SW480 (cell line): ENCODE results near the gene PELO.

ENCODE experiments used
- DNase-seq: peaks from one replicate; pipeline ENCODE4 v3.0.0-alpha.2; 2016; ENCODE audit warnings: low spot score

PELO gene

DNA sequence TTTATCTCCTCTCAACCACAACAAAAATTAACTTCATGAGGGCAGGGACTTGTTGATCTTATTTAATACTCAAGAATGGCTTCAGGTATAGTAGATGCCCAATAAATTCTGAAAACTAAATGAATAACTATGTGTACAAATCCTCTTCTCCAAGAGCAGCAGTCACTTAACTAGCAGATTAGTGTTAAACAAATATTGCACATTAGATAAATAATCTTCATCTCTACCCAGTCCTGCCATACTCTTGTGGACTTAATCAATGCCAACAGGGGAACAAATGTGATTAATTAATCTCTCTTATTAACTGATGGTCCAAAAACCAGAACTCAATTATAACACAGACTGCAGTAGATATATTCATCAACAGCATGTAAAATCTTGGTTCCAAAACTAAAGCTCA, 15.0 kb upstream of the PELO start:
- no peak for DNase-seq

DNA sequence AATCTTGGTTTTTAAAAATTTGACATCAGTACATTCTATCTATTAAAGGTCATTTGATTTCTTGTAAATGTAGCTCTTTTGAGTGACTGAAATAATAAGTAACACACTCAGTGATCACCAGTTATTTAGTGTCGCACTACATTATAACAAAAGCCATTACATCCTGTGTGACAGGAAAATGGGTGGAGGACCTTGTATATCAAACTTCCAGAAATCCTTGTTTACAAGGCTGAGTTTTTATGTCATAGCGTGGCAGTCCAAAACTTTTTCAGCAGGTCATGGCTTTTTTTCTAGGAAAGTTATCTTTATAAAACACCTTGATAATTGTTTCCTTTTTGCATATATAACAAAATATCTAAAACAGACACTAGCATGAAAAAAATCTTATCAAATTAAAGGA, 14.4 kb upstream of the PELO start:
- DNase-seq: no peak

DNA sequence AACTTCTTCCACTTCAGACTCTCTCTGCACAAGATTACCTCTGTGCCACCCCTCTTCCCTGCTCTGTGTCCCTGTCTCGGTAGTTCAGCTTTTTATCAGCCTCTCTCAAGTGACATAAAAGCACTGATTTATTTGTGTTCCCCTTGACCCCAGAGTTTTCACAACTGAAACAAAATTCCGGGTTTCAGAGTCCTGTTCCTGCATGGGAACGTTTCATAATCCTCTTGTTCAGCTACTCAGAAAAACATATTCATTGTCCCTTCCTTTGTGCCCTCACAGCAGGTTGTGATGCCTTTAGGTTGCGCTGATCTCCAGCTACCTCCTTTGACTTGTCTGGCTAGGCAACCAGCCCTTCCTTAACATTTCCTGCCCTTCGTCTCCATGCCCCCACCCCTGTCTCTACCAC, 13.7 kb upstream of the PELO start:
- no peak for DNase-seq

DNA sequence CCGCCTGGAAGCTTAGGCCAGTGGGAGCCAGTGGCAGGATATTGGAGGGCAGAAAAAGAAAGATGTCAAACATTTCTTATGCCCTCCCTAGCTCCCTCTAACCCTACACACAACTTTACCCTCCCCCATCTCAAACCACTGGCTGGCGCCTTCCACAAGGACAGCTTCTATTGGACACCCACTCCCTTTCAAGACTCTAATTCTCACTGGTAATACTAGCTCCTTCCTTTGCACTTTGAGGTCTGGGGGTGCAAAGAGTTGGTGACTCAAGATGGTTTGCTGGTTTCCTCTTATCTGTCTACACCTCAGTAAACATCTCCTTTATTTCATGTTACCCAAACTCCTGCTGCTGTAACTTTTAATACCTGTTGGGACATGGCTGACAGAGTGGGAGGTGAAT, 11.6 kb upstream of the PELO start:
- no peak for DNase-seq

DNA sequence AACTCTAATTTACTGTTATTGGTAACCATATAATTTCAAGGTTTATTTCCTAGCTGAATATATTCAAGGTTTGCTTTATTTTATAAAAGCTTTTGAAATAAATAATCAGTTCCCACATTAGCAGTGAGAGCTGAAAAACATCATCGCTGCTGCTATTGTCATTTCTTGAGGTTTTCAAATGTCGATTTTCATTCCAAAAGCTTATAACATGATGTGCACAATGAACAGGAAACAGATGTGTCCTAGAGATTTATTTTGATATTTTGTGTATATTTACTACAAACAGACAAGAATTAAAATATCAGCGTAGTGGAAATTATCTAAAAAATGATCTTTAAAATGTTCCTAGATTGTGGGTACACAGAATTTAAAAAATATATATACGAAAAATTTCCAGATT, 10.5 kb upstream of the PELO start:
- DNase-seq: no peak

DNA sequence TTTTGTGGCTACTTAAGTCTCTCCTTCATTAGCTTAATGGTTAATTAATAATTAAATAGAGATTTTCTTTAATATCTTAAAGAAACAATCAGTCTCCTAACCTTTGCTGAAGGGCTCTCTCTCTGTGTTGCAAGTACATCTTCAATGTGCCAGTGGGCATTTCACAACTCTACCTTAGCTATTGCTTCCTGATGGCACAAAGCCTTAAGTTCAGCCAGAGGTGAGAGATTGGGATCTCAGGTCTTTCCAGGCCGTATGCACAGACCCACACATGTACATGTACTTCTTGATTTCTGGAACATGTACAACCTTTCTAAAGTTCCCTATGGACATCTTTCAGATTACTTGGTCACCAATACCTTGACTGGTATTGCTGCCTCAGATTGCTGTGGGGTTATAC, 8.9 kb upstream of the PELO start:
- no peak for DNase-seq

DNA sequence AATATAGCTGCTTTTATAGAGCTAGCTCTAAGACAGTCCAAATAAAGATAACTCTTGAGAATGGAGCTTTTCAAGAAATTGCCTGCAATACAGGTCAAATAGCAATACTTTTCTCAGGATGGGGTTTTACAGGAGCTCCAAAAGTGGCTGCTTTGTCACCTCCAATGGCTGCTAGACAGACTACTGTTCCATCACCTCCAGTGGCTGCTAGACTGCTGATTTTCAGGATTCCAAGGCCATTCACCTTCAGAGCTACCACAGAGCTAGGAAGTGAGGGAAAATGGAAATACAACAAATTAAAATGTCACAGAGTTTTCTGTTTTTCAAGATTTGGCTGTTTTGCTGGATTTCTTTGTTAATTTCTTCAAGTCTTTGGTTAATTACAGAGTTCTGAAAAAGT, 8.5 kb upstream of the PELO start:
- DNase-seq: no peak

DNA sequence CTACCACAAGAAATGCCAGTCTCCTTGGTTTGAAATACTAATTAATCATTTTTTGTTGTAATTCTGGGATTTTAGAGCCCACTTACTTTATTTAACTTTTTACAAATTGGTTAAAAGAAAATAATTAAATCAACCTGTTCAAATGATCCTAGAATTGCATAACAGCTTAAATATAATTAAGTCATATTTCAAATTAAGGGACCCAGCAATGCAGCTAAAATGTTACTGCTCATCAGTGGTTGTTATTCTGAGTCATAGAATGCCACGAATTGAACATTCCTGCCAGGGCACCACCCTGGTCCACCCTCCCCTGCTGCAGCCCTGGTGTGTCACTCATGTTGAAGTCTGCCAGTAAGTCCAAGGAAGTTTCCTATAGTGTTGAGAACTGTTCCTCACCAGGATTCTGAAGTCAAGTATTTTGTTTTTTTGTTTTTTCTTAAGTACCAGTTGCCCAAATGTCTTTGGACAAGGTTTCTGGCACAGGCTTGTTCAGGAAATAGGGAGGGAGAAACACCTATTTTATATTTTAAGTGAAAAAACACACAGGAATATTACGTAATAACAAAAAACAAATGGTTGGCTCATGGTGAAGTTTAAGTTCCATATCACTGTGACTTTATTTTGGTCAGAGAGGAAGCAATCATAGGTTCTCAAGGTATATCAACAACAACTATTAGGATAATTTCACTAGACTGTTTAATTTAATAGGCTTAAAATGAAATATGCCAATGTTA, 4.3 kb upstream of the PELO start:
- DNase-seq: peak; percentile 70

DNA sequence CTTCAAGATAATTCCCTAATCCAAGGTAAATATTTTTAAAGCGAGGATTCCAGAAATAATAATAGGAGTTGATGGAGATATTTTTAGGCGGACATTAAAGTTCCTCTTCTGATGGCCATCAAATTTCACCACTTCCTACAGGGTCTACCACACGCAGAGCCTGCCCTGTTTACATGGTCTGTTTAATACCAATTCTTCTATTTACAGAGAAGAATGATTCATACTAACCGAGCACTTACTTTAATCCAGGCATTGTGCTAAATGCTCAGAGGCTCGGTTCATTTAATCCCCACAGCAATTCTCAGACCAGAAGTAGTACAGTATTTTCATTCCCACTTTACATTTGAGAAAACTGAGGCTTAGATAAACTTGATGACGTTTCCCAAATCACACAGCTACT, 3.0 kb upstream of the PELO start:
- no peak for DNase-seq

DNA sequence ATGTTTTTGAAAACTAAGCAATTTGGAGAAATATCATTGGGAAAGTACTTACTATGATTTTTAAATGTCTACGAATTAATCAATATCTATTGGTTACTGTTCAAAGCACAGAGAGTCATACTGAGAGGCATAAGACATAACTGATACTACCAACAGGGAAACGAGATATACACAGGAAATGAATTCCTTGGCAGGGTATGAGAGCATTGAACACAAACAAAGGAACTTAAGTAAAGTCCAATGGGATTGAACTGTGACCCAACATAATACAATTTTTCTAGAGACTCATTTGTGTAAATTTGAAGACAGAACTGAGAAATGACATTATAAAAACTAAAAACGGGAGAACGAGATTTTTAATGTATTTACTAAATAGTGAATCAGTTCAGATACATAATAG, 1.3 kb upstream of the PELO start:
- DNase-seq: no peak

DNA sequence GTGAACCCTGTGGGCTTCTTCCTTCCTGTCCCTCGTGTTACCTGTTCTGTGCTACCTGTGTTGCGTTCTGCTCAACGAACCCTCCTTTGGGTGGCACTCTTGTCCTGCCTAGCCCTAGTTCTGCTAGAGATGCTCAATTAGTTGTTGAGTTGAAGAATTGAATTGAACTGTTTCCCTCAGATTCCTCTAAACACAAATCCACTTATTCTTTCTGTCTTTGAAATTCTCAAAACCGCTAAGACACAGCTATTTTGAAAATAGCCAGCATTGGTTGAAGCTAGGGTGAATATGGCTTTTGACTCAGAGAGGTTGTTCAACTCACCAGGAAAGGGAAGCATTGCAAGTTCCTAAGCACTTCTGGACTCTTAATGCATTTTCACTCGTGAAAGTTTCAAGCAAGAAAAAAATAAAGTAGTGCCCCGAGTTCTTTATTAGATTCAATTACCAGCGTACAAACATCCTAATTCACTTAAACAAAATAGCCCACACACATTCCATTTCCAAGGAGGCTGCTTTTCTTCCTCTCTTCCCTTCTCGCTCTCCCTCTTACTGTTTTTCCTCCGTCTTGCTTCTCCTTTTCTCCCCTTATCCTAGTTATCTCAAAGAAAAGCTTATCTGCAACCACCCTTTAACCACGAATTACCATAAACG, 642 bp upstream of the PELO start:
- peak; percentile 79 for DNase-seq

DNA sequence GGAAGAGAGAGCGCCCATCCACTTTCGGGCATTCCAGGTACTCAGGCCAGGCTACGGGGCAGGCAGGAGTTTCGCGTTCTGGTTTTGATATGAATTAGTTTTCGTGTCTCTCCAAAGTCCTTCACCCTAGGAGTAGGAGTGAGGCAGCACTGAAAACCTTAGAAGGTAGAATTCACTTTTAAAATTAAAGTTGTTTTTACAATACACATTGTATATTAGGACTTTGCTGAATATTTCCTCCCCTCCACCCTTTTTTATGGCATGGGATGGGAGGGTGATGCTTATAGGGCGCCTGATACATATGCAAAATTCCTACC, 747 bp downstream of the PELO start:
- DNase-seq: no peak

DNA sequence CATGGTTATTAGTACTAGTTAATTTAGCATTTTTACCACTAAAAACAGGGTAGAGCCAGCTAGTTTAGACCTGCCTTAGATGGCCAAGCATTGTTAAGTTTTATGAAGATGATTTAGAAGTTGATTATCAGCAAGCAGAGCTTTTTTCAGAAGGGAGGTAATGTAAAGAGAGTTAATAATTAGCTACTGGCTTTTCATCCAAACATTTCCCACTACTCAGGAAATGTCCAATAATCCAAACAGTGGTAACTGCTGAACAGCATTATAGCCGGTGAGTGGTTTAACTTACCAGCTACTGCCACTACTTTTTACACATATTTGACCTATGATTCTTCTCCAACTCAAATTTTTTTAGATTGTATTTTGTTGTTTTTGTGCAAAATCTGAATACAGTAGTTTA, 1.7 kb downstream of the PELO start:
- DNase-seq: peak; percentile 27

DNA sequence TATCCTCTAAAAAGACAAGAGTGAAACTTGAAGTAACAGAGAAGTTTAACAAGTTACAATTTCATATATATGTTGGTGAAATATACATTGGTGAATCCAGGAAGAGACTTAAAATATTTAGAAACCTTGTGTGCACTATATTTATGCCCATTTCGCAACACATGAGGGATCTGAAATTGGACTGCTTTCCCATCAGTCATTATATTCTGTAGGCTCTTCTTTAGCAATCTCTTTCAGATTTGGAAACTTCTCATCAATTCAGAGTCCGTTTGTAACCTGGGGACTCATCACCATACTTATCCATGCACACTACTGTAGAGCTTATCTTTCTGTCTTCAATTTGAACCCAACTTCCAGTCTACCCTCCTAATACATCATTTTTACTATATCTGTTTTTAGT, 2.1 kb downstream of the PELO start:
- no peak for DNase-seq

DNA sequence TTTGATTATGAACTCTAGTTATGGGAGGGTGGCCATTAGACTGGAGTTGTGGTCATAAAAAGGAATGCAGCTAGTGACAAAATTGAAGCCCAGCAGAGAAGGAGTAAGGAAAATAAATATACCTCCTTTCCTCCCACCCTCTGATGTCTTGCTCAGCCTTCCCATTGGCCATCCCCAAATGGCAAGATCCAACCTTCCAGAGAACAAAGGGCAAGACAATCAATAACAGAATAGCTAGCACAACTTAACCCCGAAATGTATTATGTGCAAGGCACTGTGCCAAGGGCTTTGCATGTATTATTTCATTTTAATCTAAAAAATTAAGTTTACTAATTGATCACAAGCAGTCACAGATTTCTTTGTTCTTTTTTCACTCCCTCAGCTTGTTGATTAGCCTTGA, 3.6 kb downstream of the PELO start:
- no peak for DNase-seq

DNA sequence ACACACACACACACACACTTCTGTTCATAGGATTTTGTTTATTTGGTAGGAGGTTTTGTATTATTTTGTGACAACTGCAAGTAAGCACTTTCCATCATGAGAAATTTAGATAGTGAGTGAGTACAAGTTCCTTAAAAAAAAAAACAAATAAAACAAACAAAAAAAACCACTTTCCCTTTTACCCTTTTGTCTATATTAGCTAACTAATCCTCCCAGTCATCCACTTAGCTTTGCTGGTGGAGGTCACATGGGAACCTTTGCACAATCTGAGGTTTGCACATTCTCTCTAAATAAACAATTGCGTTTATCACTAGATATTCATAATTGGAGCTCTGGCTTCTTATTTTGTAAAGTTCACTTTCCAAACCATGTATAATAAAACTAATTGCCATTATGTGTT, 6.8 kb downstream of the PELO start:
- DNase-seq: no peak

DNA sequence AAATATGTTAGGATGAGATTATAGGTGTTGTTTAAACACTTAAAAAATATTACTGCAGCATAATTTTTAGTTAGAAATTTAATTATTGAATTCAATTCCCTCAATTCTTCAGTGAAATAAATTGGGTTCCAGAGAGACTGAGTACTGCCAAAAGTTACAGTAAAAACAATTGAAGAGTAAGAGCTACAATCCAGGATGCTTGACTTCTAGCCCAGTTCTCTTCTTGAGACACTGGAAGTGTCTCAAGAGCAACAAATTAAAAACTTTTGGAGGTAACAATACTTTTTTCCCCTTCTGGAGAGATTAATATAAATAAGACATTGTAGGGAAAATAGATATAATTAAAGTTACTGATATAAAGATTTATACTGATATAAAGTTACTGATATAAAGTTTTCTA, 8.3 kb downstream of the PELO start:
- DNase-seq: no peak

DNA sequence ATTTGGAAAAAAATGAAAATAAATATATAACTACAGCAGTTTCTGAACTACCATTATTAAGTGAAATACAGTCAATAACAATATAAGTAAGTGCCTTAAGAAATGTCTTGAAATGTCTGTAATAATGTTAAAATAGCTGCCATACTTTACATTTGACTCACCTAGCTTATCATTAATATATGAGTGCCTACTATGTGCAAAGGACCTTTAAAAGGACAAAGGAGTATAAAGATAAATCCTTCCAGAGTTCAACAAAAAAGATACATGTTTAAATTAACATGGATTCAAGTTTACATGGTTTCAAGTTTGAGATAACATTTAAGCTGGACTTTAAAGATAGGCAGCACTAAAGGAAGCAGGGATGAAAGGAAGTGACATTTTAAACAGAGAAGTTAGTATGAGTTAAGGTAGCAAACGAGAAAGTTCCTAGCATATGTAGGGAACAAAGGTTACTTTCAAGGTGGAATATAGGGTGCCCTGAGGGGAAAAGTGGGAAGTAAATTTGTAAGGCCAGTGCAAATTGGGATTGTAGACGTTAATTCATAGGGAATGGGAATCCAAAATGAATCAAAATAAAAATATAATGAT, 8.9 kb downstream of the PELO start:
- no peak for DNase-seq

DNA sequence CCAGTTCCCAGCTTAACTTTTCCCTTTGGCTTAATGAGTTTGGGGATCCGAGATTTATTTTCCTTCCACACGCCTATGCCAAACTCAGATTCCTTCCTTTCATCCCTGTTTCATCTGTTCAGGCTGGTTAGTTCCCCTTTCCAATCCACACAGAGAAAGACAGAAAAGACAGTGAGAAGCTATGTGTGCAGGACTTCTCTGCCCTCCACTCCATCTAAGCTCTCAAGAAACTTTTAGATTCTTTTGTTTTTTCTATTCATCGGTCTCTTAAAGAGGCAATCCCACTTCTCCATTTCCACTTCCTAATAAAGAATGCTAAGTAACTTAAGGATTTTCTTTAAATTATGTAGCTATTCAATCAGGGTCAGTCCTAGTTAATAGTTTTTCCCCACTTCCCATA, 11.2 kb downstream of the PELO start:
- DNase-seq: no peak

DNA sequence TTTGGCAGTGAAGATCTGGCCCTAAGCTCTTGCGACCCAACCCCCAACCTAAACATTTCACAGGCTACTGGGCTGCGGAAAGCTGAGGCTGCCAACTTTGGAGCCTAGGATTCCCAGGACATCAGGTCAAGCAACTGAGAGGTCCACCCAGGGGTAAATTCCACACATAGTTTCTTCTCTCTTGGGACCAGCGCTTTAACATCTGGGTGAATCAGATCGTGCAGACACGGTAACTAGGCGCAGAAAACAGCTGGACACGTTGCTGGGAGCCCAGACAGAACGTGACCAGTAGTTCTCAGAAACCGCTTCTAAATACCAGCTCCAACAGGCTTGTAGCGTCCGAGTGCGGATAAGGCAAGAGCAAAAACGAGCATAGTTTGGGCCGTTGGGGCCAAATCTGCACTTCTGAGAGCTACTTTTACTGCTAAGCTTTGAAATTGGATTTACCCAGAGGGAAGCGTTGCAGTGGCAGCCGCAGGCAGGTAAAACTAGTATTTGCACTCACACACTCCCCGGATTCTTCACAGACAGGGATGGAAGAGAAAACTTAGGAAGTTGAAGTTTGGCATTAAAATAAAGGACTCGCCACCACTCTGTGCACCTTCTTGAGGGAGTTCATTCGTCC, 11.8 kb downstream of the PELO start:
- DNase-seq: peak; percentile 59

DNA sequence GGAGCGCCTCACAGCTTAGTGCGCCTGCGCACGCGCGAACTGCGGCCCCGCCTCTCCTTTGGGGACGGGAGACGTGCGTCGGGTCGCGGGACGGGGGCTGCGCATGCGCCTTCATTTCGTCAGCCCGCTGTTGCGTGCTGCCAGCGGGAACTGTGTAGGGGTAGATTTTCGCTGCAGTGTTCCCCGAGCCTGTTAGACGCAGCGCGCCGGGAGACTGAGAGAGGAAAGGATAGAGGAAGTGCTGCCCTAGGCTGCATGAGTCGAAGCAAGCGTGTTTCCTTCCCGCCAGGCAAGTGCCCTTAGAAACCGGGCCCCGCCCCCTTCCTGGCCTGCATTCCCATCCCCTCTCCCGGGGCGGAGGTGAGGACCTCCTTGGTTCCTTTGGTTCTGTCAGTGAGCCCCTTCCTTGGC, 12.3 kb downstream of the PELO start:
- DNase-seq: peak; percentile 89

DNA sequence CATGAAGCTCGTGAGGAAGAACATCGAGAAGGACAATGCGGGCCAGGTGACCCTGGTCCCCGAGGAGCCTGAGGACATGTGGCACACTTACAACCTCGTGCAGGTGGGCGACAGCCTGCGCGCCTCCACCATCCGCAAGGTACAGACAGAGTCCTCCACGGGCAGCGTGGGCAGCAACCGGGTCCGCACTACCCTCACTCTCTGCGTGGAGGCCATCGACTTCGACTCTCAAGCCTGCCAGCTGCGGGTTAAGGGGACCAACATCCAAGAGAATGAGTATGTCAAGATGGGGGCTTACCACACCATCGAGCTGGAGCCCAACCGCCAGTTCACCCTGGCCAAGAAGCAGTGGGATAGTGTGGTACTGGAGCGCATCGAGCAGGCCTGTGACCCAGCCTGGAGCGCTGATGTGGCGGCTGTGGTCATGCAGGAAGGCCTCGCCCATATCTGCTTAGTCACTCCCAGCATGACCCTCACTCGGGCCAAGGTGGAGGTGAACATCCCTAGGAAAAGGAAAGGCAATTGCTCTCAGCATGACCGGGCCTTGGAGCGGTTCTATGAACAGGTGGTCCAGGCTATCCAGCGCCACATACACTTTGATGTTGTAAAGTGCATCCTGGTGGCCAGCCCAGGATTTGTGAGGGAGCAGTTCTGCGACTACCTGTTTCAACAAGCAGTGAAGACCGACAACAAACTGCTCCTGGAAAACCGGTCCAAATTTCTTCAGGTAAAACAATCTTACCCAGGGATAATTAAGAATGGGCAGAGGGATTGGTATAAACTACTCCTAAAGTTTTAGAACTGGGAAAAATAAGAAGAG, 12.9 kb downstream of the PELO start:
- DNase-seq: peak; percentile 82

DNA sequence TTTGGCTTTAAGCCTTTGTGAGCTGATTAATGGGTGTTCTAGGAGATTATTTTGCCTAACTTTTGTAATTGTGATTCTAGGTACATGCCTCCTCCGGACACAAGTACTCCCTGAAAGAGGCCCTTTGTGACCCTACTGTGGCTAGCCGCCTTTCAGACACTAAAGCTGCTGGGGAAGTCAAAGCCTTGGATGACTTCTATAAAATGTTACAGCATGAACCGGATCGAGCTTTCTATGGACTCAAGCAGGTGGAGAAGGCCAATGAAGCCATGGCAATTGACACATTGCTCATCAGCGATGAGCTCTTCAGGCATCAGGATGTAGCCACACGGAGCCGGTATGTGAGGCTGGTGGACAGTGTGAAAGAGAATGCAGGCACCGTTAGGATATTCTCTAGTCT, 13.6 kb downstream of the PELO start:
- DNase-seq: peak; percentile 31
